ENCODE results near the gene DCDC2C.
A peak's percentile ranks its signal among the peaks of the same experiment; 100 is the strongest.

Gene DCDC2C

GRCh38 chr2:3780477-3781402, 77.4 kb downstream of the DCDC2C start:
- peak; percentile 5 for DNase-seq (ENCODE audit: low read depth)
- H3K4me3 ChIP-seq (ENCODE audit: low read length) = no peak overlapping the region
- peak; percentile 44 for TF ChIP-seq CTCF (conservative IDR thresholded peaks at IDR 0.05; ENCODE audit: low read length)

- H3K4me3 ChIP-seq (ENCODE audit: low read length) = no peak overlapping the region
- DNase-seq (ENCODE audit: low read depth) = peak; percentile 1
- TF ChIP-seq CTCF (conservative IDR thresholded peaks at IDR 0.05; ENCODE audit: low read length) = no peak
Measured at GRCh38 chr2:3784731-3785130, 81.4 kb downstream of the DCDC2C start.

GRCh38 chr2:3785220-3785889, 82.0 kb downstream of the DCDC2C start:
- H3K4me3 ChIP-seq (ENCODE audit: low read length) = no peak overlapping the region
- DNase-seq (ENCODE audit: low read depth) = no peak
- TF ChIP-seq CTCF (conservative IDR thresholded peaks at IDR 0.05; ENCODE audit: low read length) = no peak

- H3K4me3 ChIP-seq (ENCODE audit: low read length) = no peak overlapping the region
- TF ChIP-seq CTCF (conservative IDR thresholded peaks at IDR 0.05; ENCODE audit: low read length) = no peak
- DNase-seq (ENCODE audit: low read depth) = no peak
Measured at GRCh38 chr2:3785890-3786273, 82.5 kb downstream of the DCDC2C start.

- no peak for TF ChIP-seq CTCF (conservative IDR thresholded peaks at IDR 0.05; ENCODE audit: low read length)
- H3K4me3 ChIP-seq (ENCODE audit: low read length) = no peak overlapping the region
- no peak for DNase-seq (ENCODE audit: low read depth)
Measured at GRCh38 chr2:3787768-3788167, 84.4 kb downstream of the DCDC2C start.

- H3K4me3 ChIP-seq (ENCODE audit: low read length) = no peak overlapping the region
- peak; percentile 11 for DNase-seq (ENCODE audit: low read depth)
- TF ChIP-seq CTCF (conservative IDR thresholded peaks at IDR 0.05; ENCODE audit: low read length) = no peak
Measured at GRCh38 chr2:3789256-3789655, 85.9 kb downstream of the DCDC2C start.

- TF ChIP-seq CTCF (conservative IDR thresholded peaks at IDR 0.05; ENCODE audit: low read length) = no peak
- no peak for DNase-seq (ENCODE audit: low read depth)
- H3K4me3 ChIP-seq (ENCODE audit: low read length) = no peak overlapping the region
Measured at GRCh38 chr2:3793249-3793648, 89.9 kb downstream of the DCDC2C start.

Measured in AG10803 (cell line).